Measurements from ENCODE around the gene PBX4.

DNA sequence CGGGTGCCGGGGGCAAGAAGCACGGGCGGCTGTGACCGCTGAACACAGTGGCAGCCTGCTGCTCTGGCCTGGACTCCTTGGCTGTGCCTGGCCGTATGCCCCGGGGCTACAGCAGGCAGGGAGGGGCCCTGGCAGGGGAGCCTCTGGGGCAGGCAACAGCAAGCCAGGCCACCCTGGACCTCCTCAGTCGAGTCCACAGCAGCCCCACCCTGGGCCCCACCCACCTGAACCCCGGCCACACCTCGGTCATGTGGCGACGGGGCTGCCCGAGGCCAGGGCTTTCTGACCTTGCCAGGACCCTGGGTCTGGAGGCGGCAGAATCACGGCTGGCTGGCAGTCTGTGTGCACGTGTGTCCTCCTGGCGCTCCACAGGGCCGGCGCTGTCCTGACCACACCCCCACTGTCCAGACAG is 71.7 kb downstream of the PBX4 start:
- TF ChIP-seq, protein P1, sequence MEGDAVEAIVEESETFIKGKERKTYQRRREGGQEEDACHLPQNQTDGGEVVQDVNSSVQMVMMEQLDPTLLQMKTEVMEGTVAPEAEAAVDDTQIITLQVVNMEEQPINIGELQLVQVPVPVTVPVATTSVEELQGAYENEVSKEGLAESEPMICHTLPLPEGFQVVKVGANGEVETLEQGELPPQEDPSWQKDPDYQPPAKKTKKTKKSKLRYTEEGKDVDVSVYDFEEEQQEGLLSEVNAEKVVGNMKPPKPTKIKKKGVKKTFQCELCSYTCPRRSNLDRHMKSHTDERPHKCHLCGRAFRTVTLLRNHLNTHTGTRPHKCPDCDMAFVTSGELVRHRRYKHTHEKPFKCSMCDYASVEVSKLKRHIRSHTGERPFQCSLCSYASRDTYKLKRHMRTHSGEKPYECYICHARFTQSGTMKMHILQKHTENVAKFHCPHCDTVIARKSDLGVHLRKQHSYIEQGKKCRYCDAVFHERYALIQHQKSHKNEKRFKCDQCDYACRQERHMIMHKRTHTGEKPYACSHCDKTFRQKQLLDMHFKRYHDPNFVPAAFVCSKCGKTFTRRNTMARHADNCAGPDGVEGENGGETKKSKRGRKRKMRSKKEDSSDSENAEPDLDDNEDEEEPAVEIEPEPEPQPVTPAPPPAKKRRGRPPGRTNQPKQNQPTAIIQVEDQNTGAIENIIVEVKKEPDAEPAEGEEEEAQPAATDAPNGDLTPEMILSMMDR (IDR thresholded peaks at IDR 0.05; ENCODE audit: extremely low read depth in 1 of 2, insufficient read depth in 1 of 2, low read depth in 1 of 2, low read length in 2 of 2): no peak
- TF ChIP-seq EZH2 (IDR thresholded peaks at IDR 0.05; ENCODE audit: borderline replicate concordance, low read depth, low read length, severe bottlenecking) (no peak), POLR2AphosphoS5 (IDR thresholded peaks at IDR 0.05; ENCODE audit: insufficient read depth, low read depth, low read length) (no peak), POLR2A (IDR thresholded peaks at IDR 0.05; ENCODE audit: low read depth, low read length) (no peak), FOS (IDR thresholded peaks at IDR 0.05; ENCODE audit: borderline replicate concordance, insufficient read depth, low read length) (no peak), JUN (IDR thresholded peaks at IDR 0.05; ENCODE audit: borderline replicate concordance, insufficient read depth, insufficient read length, low read depth) (no peak), GATA2 (IDR thresholded peaks at IDR 0.05; ENCODE audit: insufficient read depth, insufficient read length, low read depth, low read length) (no peak)
- TF ChIP-seq, protein P2, sequence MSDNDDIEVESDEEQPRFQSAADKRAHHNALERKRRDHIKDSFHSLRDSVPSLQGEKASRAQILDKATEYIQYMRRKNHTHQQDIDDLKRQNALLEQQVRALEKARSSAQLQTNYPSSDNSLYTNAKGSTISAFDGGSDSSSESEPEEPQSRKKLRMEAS (IDR thresholded peaks at IDR 0.05; ENCODE audit: insufficient read depth, insufficient read length): no peak
